ENCODE data around the gene TIMM13. TPM values are rescaled to one million over a fixed set of nuclear protein-coding genes. Genes with fewer than 3 reads are reported as not detected.

The TIMM13 gene
- total and polyA plus RNA-seq, 9 of the 15 experiments (the other 6 are each of a cell fraction or from before 2014, with no cell fraction given) = 17.6 to 215 (median 71.8) TPM

GRCh38 chr19:2474232-2475017, 47.0 kb upstream of the TIMM13 start (continued):
- TF ChIP-seq ZBTB33 (CRISPR knock-in tag; IDR thresholded peaks at IDR 0.05) (peak; percentile 51; the same call in 1 of the 2 replicates), CTBP1 (IDR thresholded peaks at IDR 0.05; ENCODE audit: borderline replicate concordance) (peak; percentile 66), ZNF431 (CRISPR knock-in tag; IDR thresholded peaks at IDR 0.05) (0 out of 2 replicates have a peak, but pooled peaks have one; percentile 16), BRF2 (IDR thresholded peaks at IDR 0.05; ENCODE audit: borderline replicate concordance, insufficient read depth, insufficient read length) (no peak), SOX6 (IDR thresholded peaks at IDR 0.05) (peak; percentile 38; the same call in 1 of the 2 replicates), STAG1 (CRISPR knock-in tag; IDR thresholded peaks at IDR 0.05; ENCODE audit: borderline replicate concordance) (peak; percentile 72; the same call in 1 of the 2 replicates), SIN3B (IDR thresholded peaks at IDR 0.05; ENCODE audit: low read depth) (peak; percentile 28; the same call in 1 of the 2 replicates), NFRKB (IDR thresholded peaks at IDR 0.05; ENCODE audit: low read depth) (no peak), RBM39 (optimal IDR thresholded peaks at IDR 0.05; ENCODE audit: low read depth, low read length) (no peak), CBX8 (IDR thresholded peaks at IDR 0.05; ENCODE audit: borderline replicate concordance, extremely low read depth, low read depth, low read length, poor library complexity, severe bottlenecking) (no peak), TRIM24 (IDR thresholded peaks at IDR 0.05) (0 out of 4 replicates have a peak, but pooled peaks of 1 of the 2 experiments have one; percentile 22), ETV1 (tag; conservative IDR thresholded peaks at IDR 0.05; ENCODE audit: low read depth) (peak; percentile 95), FOXP1 (CRISPR knock-in tag; IDR thresholded peaks at IDR 0.05) (0 out of 2 replicates have a peak, but pooled peaks have one; percentile 78), KHSRP (IDR thresholded peaks at IDR 0.05) (no peak), MITF (IDR thresholded peaks at IDR 0.05) (0 out of 2 replicates have a peak, but pooled peaks have one; percentile 25), ZNF395 (CRISPR knock-in tag; IDR thresholded peaks at IDR 0.05) (0 out of 2 replicates have a peak, but pooled peaks have one; percentile 47), CEBPG (CRISPR knock-in tag; IDR thresholded peaks at IDR 0.05) (peak; percentile 83), CEBPG (tag; conservative IDR thresholded peaks at IDR 0.05 in 1 of 2, IDR thresholded peaks at IDR 0.05 in 1 of 2) (peak; percentile 72 to 85), ESRRA (IDR thresholded peaks at IDR 0.05; ENCODE audit: borderline replicate concordance, low read depth) (peak; percentile 49; the same call in 1 of the 2 replicates)

Data from K562 (cell line).